Liver (tissue), 9 donors: ENCODE measurements around the gene MS4A6E. TPM values are rescaled to one million over a fixed set of nuclear protein-coding genes. Genes with fewer than 3 reads are reported as not detected.

Experiments used
- DNase-seq: peaks from one replicate; pipeline ENCODE4 v3.0.0-alpha.2; 2017; ENCODE audit warnings: low spot score
- H3K27ac ChIP-seq, 2 donors: one replicate each; pipeline ENCODE4 v1.7.0; 2013; ENCODE audit warnings: inconsistent platforms in 2 of 2, low read length in 2 of 2, control low read depth in 1 of 2, low read depth in 1 of 2, mild to moderate bottlenecking in 1 of 2
- H3K27me3 ChIP-seq, 4 donors: one replicate each; pipeline versions ENCODE4 v1.6.1 to v1.7.0; 2013; ENCODE audit warnings: low read length in 3 of 4, inconsistent platforms in 1 of 4, mild to moderate bottlenecking in 1 of 4, moderate library complexity in 1 of 4; ENCODE audit not compliant: control insufficient read depth in 4 of 4, insufficient read depth in 4 of 4
- H3K36me3 ChIP-seq, 4 donors: one replicate each; pipeline versions ENCODE4 v1.6.1 to v1.7.0; 2013; ENCODE audit warnings: low read length in 3 of 4, mild to moderate bottlenecking in 3 of 4, low read depth in 1 of 4, moderate library complexity in 1 of 4; ENCODE audit not compliant: control insufficient read depth in 4 of 4, insufficient read depth in 3 of 4
- H3K4me1 ChIP-seq, 4 donors: one replicate each; pipeline versions ENCODE4 v1.6.1 to v1.7.0; 2013; ENCODE audit warnings: low read length in 3 of 4, mild to moderate bottlenecking in 3 of 4, moderate library complexity in 1 of 4; ENCODE audit not compliant: control insufficient read depth in 4 of 4, insufficient read depth in 4 of 4
- H3K4me3 ChIP-seq, 3 donors: one replicate each; pipeline versions ENCODE4 v1.6.1 to v1.7.0; 2013; ENCODE audit warnings: low read length in 3 of 3, control low read depth in 1 of 3, low read depth in 1 of 3, mild to moderate bottlenecking in 1 of 3
- H3K9ac ChIP-seq, 2 donors: one replicate each; pipeline ENCODE4 v1.7.0; 2013; ENCODE audit warnings: low read length in 2 of 2, mild to moderate bottlenecking in 2 of 2, moderate library complexity in 2 of 2, control low read depth in 1 of 2, low read depth in 1 of 2
- H3K9me3 ChIP-seq, 4 donors: one replicate each; pipeline versions ENCODE4 v1.6.1 to v1.7.0; 2013; ENCODE audit warnings: low read length in 3 of 4; ENCODE audit not compliant: control insufficient read depth in 4 of 4
- CTCF ChIP-seq: fragments of 150-350 bp; IDR thresholded peaks from 2 replicates; pipeline ENCODE4 v1.5.1; 2017; ENCODE audit warnings: improper control_type of control experiment, low read depth, low read length; ENCODE audit not compliant: missing input control
- EGR1 ChIP-seq, 2 donors: IDR thresholded peaks; 2 replicates each; pipeline ENCODE4 v1.6.1; 2016 to 2018; ENCODE audit warnings: antibody characterized with exemption in 2 of 2, low read depth in 2 of 2
- GABPA ChIP-seq, 2 donors: IDR thresholded peaks in 1 of 2; conservative IDR thresholded peaks in 1 of 2; 2 replicates each; pipeline ENCODE4 v1.6.1; 2016; ENCODE audit warnings: antibody characterized with exemption in 2 of 2, mild to moderate bottlenecking in 1 of 2, moderate library complexity in 1 of 2
- HNF4A ChIP-seq, 2 donors: conservative IDR thresholded peaks; 2 replicates each; pipeline ENCODE4 v1.6.1; 2016; ENCODE audit warnings: antibody characterized with exemption in 2 of 2, mild to moderate bottlenecking in 2 of 2
- HNF4G ChIP-seq: IDR thresholded peaks from 2 replicates; pipeline ENCODE4 v1.6.1; 2016; ENCODE audit warnings: antibody characterized with exemption
- JUND ChIP-seq, 2 donors: IDR thresholded peaks; 2 replicates each; pipeline ENCODE4 v1.6.1; 2016; ENCODE audit warnings: antibody characterized with exemption in 2 of 2
- MAX ChIP-seq: IDR thresholded peaks from 2 replicates; pipeline ENCODE4 v1.6.1; 2016; ENCODE audit warnings: antibody characterized with exemption
- REST ChIP-seq: IDR thresholded peaks from 2 replicates; pipeline ENCODE4 v1.6.1; 2016; ENCODE audit warnings: antibody characterized with exemption, mild to moderate bottlenecking
- RXRA ChIP-seq, 2 donors: IDR thresholded peaks; 2 replicates each; pipeline ENCODE4 v1.6.1; 2017 to 2018; ENCODE audit warnings: antibody characterized with exemption in 2 of 2, mild to moderate bottlenecking in 1 of 2
- SP1 ChIP-seq: IDR thresholded peaks from 2 replicates; pipeline ENCODE4 v1.6.1; 2018; ENCODE audit warnings: antibody characterized with exemption, mild to moderate bottlenecking
- TAF1 ChIP-seq: conservative IDR thresholded peaks from 2 replicates; pipeline ENCODE4 v1.6.1; 2016; ENCODE audit warnings: antibody characterized with exemption, mild to moderate bottlenecking
- YY1 ChIP-seq: IDR thresholded peaks from 2 replicates; pipeline ENCODE4 v1.6.1; 2016; ENCODE audit warnings: antibody characterized with exemption, mild to moderate bottlenecking
- ZBTB33 ChIP-seq: IDR thresholded peaks from 2 replicates; pipeline ENCODE4 v1.6.1; 2016; ENCODE audit warnings: antibody characterized with exemption
- WGBS: extraction: QIAGEN DNeasy Blood & Tissue Kit; methylation state at CpG from one replicate; pipeline ENCODE4 v1.1.7; 2013; 5-methylcytosine and 5-hydroxymethylcytosine counted together
- polyA plus RNA-seq, 2 donors: library from polyadenylated mRNA; stranded (reverse) in 1 of 2; unstranded in 1 of 2; fragments of 200-250 nt in 1 of 2; fragments of >200 nt in 1 of 2; fragmentation: Nextera tagmentation in 1 of 2; extraction: Ambion mirVana in 1 of 2; gene quantifications; one replicate each; pipeline versions ENCODE4 v1.2.1 to v1.2.3, GENCODE V29; 2013 to 2015
- total RNA-seq, 2 donors: library from RNA; depleted of rRNA; stranded (reverse); fragments of >200 nt; gene quantifications; one replicate each; pipeline ENCODE4 v1.2.3, GENCODE V29; 2014
- TF ChIP-seq, protein P1 (sequence below): IDR thresholded peaks from 2 replicates; pipeline ENCODE4 v1.6.1; 2016; ENCODE audit warnings: antibody characterized with exemption
- donor health status: healthy.
- donor health status: healthy.
- donor health status: healthy.
- donor health status: healthy.
- donor health status: healthy.

MS4A6E gene
- total and polyA plus RNA-seq, 4 donors = 0.22 to 0.75 TPM; not detected in 2

- 62% methylated on average over 2 of the region's 2 CpGs for WGBS
Measured at GRCh38 chr11:60367009-60367408, 40.0 kb downstream of the MS4A6E start.

More at GRCh38 chr11:60367009-60367408, 40.0 kb downstream of the MS4A6E start:
- no peaks in the 10 kb centered on the region for H3K36me3 ChIP-seq
- H3K4me3 ChIP-seq = no peak overlapping the region
- H3K27me3 ChIP-seq = peaks cover 0 to 6% (median 0%) of the 10 kb centered on the region in 4 donors
- H3K4me1 ChIP-seq = no peaks in the 10 kb centered on the region
- TF ChIP-seq SP1 = no peak
- TF ChIP-seq JUND (IDR thresholded peaks at IDR 0.05) = no peak
- TF ChIP-seq GABPA (IDR thresholded peaks at IDR 0.05 in 1 of 2, conservative IDR thresholded peaks at IDR 0.05 in 1 of 2) = no peak
- TF ChIP-seq REST = no peak
- TF ChIP-seq RXRA (IDR thresholded peaks at IDR 0.05) = no peak
- no peak for TF ChIP-seq HNF4A (conservative IDR thresholded peaks at IDR 0.05)
- TF ChIP-seq, protein P1, sequence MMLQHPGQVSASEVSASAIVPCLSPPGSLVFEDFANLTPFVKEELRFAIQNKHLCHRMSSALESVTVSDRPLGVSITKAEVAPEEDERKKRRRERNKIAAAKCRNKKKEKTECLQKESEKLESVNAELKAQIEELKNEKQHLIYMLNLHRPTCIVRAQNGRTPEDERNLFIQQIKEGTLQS = no peak
- TF ChIP-seq TAF1 = no peak
- no peak for TF ChIP-seq MAX
- TF ChIP-seq HNF4G = no peak
- no peak for TF ChIP-seq YY1
- TF ChIP-seq EGR1 (IDR thresholded peaks at IDR 0.05; ENCODE audit: low read depth in 2 of 2) = no peak
- TF ChIP-seq ZBTB33 = no peak
- TF ChIP-seq CTCF = no peak
- H3K27ac ChIP-seq = no peak overlapping the region
- DNase-seq = no peak
- H3K9me3 ChIP-seq = no peaks in the 10 kb centered on the region
- no peak overlapping the region for H3K9ac ChIP-seq
